Endothelial cell of umbilical vein (primary cell): ENCODE measurements around the gene RALGPS1. TPM values are rescaled to one million over a fixed set of nuclear protein-coding genes. Genes with fewer than 3 reads are reported as not detected.

ENCODE experiments used
- BruUV-seq: library from RNA; stranded (reverse); fragments of 400-500 nt; replicated peaks from 2 replicates; lab custom pipeline; 2021; lab: Mats Ljungman, UMichigan
- CTCF ChIA-PET: fragments of 300-600, 350-600 bp; sonication (Branson Sonifier 250); formaldehyde crosslinking; loops from one replicate; lab custom pipeline; 2021; ENCODE audit warnings: antibody characterized with exemption, inconsistent platforms; lab: Charles Lee
- POLR2A ChIA-PET: fragments of 300-600, 350-600 bp; sonication (Branson Sonifier 250); formaldehyde crosslinking; loops from one replicate; lab custom pipeline; 2021; ENCODE audit warnings: antibody characterized with exemption, inconsistent platforms; lab: Charles Lee
- DNase-seq: peaks from one replicate; pipeline ENCODE4 v3.0.0-alpha.2; 2011; ENCODE audit warnings: low read depth, low spot score
- FAIRE-seq: peaks from 2 replicates; lab custom pipeline; 2011; peaks lifted over from hg19 to GRCh38; lab: Jason Lieb, UNC
- H2AFZ ChIP-seq: 2 replicates; pipeline ENCODE4 v1.6.0; 2012; ENCODE audit warnings: low read depth, low read length, control low read depth, inconsistent platforms
- H3K27ac ChIP-seq: 2 replicates; pipeline ENCODE4 v1.5.1; 2011; ENCODE audit warnings: low read depth, mild to moderate bottlenecking, control low read depth, low read length, moderate library complexity; ENCODE audit not compliant: insufficient read depth
- H3K27me3 ChIP-seq, 2 experiments: 2 replicates each; pipeline versions ENCODE4 v1.6.0 to v1.6.1; 2011; ENCODE audit warnings: low read length in 2 of 2, mixed read lengths in 1 of 2; ENCODE audit not compliant: control insufficient read depth in 2 of 2, insufficient read depth in 2 of 2
- H3K36me3 ChIP-seq, 2 experiments: 2 replicates in 1 of 2; 3 replicates in 1 of 2; pipeline ENCODE4 v1.5.1; 2011; ENCODE audit warnings: low read length in 2 of 2, mild to moderate bottlenecking in 1 of 2, moderate library complexity in 1 of 2; ENCODE audit not compliant: control insufficient read depth in 2 of 2, insufficient read depth in 2 of 2; ENCODE audit errors: extremely low read depth in 1 of 2
- H3K4me1 ChIP-seq: 3 replicates; pipeline ENCODE4 v1.5.1; 2011; ENCODE audit warnings: mild to moderate bottlenecking, low read length; ENCODE audit not compliant: control insufficient read depth, insufficient read depth; ENCODE audit errors: extremely low read depth
- H3K4me2 ChIP-seq: 2 replicates; pipeline ENCODE4 v1.6.1; 2011; ENCODE audit warnings: low read length, control low read depth, mixed read lengths; ENCODE audit not compliant: insufficient read depth
- H3K4me3 ChIP-seq, 3 experiments: fragments of 200-600 bp in 1 of 3; sonication (generic), shearing (Covaris generic) in 1 of 3; replicated peaks in 1 of 3; 2 replicates each; pipeline ENCODE4 v1.5.1; 2011 to 2016; ENCODE audit warnings: control low read depth in 3 of 3, low read length in 3 of 3, mild to moderate bottlenecking in 2 of 3, inconsistent platforms in 1 of 3, low read depth in 1 of 3, moderate library complexity in 1 of 3; ENCODE audit not compliant: insufficient read depth in 1 of 3
- H3K79me2 ChIP-seq: 2 replicates; pipeline ENCODE4 v1.6.0; 2012; ENCODE audit warnings: low read length, inconsistent platforms; ENCODE audit not compliant: control insufficient read depth, insufficient read depth
- H3K9ac ChIP-seq: replicated peaks from 2 replicates; pipeline ENCODE3; 2011; ENCODE audit warnings: low read length, control low read depth; ENCODE audit not compliant: insufficient read depth; ENCODE audit errors: extremely low read depth
- H3K9me1 ChIP-seq: replicated peaks from 3 replicates; pipeline ENCODE4 v1.6.0; 2011; ENCODE audit warnings: mild to moderate bottlenecking, low read length; ENCODE audit not compliant: control insufficient read depth, insufficient read depth; ENCODE audit errors: extremely low read depth
- H3K9me3 ChIP-seq: replicated peaks from 2 replicates; pipeline ENCODE4 v1.5.1; 2012; ENCODE audit warnings: low read length, inconsistent platforms; ENCODE audit not compliant: control insufficient read depth, insufficient read depth
- H4K20me1 ChIP-seq: replicated peaks from 2 replicates; pipeline ENCODE3; 2011; ENCODE audit warnings: mild to moderate bottlenecking, low read length; ENCODE audit not compliant: control insufficient read depth, insufficient read depth; ENCODE audit errors: extremely low read depth
- CTCF ChIP-seq, 2 donors: IDR thresholded peaks; 1 replicate in 1 of 2; 2 replicates in 1 of 2; pipeline ENCODE4 v1.5.1; 2011; ENCODE audit warnings: low read length in 2 of 2, mild to moderate bottlenecking in 2 of 2, moderate library complexity in 2 of 2, control low read depth in 1 of 2, inconsistent platforms in 1 of 2, low read depth in 1 of 2; ENCODE audit not compliant: insufficient read depth in 1 of 2; ENCODE audit errors: extremely low read depth in 1 of 2
- EZH2 ChIP-seq: IDR thresholded peaks from 2 replicates; pipeline ENCODE4 v1.6.1; 2012; ENCODE audit warnings: borderline replicate concordance, low read depth, mild to moderate bottlenecking, moderate library complexity, low read length, inconsistent platforms; ENCODE audit not compliant: severe bottlenecking
- GATA2 ChIP-seq: IDR thresholded peaks from 2 replicates; pipeline ENCODE4 v1.7.0; 2011; ENCODE audit warnings: low read depth, mild to moderate bottlenecking, moderate library complexity, mixed read lengths, low read length; ENCODE audit not compliant: insufficient read length, insufficient read depth
- MYC ChIP-seq: IDR thresholded peaks from one replicate; pipeline ENCODE4 v1.6.1; 2011; ENCODE audit warnings: mild to moderate bottlenecking, low read depth, low read length
- dilution Hi-C: fragments of 300-500 bp; cut with MboI; formaldehyde crosslinking; loops from one replicate; pipeline ENCODE4 v1.15.0; 2019; ENCODE audit warnings: low sequenced_read_pairs; ENCODE audit not compliant: extremely low pct_ligation_motif_present
- intact Hi-C: fragments of 100-400 bp; cut with micrococcal nuclease; formaldehyde crosslinking; loops from one replicate; pipeline ENCODE4 v1.10.0; 2022
- polyA plus RNA-seq, 4 experiments: library from polyadenylated mRNA; depleted of rRNA in 3 of 4; stranded (reverse) in 3 of 4; unstranded in 1 of 4; fragments of >200 nt; gene quantifications; 2 replicates each; pipeline versions ENCODE4 v1.2.1 to v1.2.3, GENCODE V29; 2011 to 2012; ENCODE audit warnings: missing spikeins in 1 of 4
- total RNA-seq: library from RNA; stranded (reverse); gene quantifications from 2 replicates; pipeline ENCODE4 v1.2.3, GENCODE V29; 2021
- TF ChIP-seq, protein P1 (sequence below): IDR thresholded peaks from 2 replicates; pipeline ENCODE4 v1.6.1; 2011; ENCODE audit not compliant: insufficient read depth, insufficient read length

Gene RALGPS1
- total and polyA plus RNA-seq, 2 donors (not counting 3 experiments of a cell fraction or from before 2014, with no cell fraction given), result 3.8 to 5.5 TPM

DNA sequence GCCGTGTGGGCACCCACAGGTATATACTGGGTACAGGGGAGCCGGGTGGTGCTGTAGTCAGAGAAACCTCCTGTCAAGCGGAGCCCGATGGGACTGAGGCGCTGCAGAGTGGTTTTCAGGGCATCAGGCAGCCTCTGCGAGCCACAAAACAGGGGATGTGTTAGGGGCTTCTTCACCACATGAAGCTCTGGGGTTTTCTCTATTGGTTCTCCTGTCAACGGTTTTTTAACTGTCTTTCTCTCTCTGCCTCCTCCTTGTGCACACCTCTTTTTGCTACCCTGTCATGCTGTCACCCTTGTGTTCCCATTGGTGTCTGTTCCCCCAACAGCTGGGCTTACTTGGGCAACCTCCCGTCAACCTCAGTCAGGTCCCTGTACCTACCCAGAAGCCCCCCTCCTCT is 19.9 kb downstream of the RALGPS1 start:
- no peak overlapping the region for H3K27ac ChIP-seq
- intact Hi-C loops (no loop called here), dilution Hi-C loops (no loop called here)
- no peak overlapping the region for H3K4me2 ChIP-seq
- DNase-seq (no peak), FAIRE-seq (no peak)
- no peaks in the 10 kb centered on the region for H3K9me3 ChIP-seq
- no peak overlapping the region for H2AFZ ChIP-seq
- H3K79me2 ChIP-seq, result no peaks in the 10 kb centered on the region
- peaks cover 5 to 12% of the 10 kb centered on the region in 2 experiments for H3K27me3 ChIP-seq
- no peak overlapping the region for H3K9ac ChIP-seq
- no peaks in the 10 kb centered on the region for H3K9me1 ChIP-seq
- H3K4me1 ChIP-seq, result no peaks in the 10 kb centered on the region
- H4K20me1 ChIP-seq, result no peaks in the 10 kb centered on the region
- no peaks in the 10 kb centered on the region for H3K36me3 ChIP-seq
- no TSS peak for BruUV-seq
- no peak overlapping the region for H3K4me3 ChIP-seq
- TF ChIP-seq, protein P1, sequence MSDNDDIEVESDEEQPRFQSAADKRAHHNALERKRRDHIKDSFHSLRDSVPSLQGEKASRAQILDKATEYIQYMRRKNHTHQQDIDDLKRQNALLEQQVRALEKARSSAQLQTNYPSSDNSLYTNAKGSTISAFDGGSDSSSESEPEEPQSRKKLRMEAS, result no peak
- TF ChIP-seq MYC (no peak), GATA2 (no peak), EZH2 (no peak), CTCF (IDR thresholded peaks at IDR 0.05; ENCODE audit: extremely low read depth in 1 of 2, insufficient read depth in 1 of 2, low read depth in 1 of 2, low read length in 2 of 2) (no peak)
- POLR2A ChIA-PET, result no interaction called here
- CTCF ChIA-PET, result interaction anchor here (0.6 to 1.3 kb wide), 2 partner anchors 208 to 875 kb away, joined by 3 read pairs; no protein-coding TSS in a partner anchor
